ENCODE measurements around the gene ST6GALNAC6.

DNA sequence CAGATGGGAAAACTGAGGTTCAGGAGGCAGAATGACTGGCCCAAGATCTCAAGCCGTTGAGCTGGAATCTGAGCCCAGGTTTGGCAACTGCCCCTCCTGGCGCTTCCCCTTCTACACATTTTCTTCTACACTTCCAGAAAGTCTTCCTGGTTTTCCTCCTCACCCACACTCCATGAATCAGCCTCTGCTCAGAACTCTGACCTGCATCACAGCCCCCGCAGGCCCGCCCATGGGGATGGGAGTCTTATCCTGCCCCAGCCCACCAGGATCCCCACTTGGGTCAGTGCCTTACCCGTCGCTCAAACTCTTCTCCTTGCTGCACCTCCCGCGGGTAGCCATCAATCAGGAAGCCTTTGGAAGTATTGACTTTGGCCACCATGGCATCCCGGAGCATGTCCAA is 27.9 kb downstream of the ST6GALNAC6 start:
- TF ChIP-seq, protein P1, sequence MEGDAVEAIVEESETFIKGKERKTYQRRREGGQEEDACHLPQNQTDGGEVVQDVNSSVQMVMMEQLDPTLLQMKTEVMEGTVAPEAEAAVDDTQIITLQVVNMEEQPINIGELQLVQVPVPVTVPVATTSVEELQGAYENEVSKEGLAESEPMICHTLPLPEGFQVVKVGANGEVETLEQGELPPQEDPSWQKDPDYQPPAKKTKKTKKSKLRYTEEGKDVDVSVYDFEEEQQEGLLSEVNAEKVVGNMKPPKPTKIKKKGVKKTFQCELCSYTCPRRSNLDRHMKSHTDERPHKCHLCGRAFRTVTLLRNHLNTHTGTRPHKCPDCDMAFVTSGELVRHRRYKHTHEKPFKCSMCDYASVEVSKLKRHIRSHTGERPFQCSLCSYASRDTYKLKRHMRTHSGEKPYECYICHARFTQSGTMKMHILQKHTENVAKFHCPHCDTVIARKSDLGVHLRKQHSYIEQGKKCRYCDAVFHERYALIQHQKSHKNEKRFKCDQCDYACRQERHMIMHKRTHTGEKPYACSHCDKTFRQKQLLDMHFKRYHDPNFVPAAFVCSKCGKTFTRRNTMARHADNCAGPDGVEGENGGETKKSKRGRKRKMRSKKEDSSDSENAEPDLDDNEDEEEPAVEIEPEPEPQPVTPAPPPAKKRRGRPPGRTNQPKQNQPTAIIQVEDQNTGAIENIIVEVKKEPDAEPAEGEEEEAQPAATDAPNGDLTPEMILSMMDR (IDR thresholded peaks at IDR 0.05): no peak
- TF ChIP-seq POLR2A (IDR thresholded peaks at IDR 0.05): no peak
